PFSK-1 (cell line): Measurements from ENCODE around the gene DYNLL1.

ENCODE experiments used
- FOXP2 ChIP-seq: optimal IDR thresholded peaks from 2 replicates; pipeline ENCODE3; 2011; ENCODE audit warnings: borderline replicate concordance, control low read depth, inconsistent platforms; ENCODE audit not compliant: insufficient read depth; ENCODE audit errors: extremely low read length, extremely low read depth
- POLR2AphosphoS5 ChIP-seq: IDR thresholded peaks from 2 replicates; pipeline ENCODE4 v1.6.1; 2012; ENCODE audit warnings: low read depth, mild to moderate bottlenecking, control low read depth, low read length, moderate library complexity
- SIN3A ChIP-seq: IDR thresholded peaks from 2 replicates; pipeline ENCODE4 v1.6.1; 2012; ENCODE audit warnings: mild to moderate bottlenecking, low read length, moderate library complexity, borderline replicate concordance; ENCODE audit not compliant: insufficient read depth
- TAF1 ChIP-seq: IDR thresholded peaks from 2 replicates; pipeline ENCODE4 v1.6.1; 2012; ENCODE audit warnings: low read length, control low read depth, borderline replicate concordance; ENCODE audit not compliant: insufficient read depth
- TF ChIP-seq, protein P1 (sequence below), 2 experiments: IDR thresholded peaks; 2 replicates each; pipeline versions ENCODE4 v1.6.1 to v1.8.0; 2011 to 2012; ENCODE audit warnings: low read depth in 2 of 2, low read length in 2 of 2, control low read depth in 1 of 2, inconsistent platforms in 1 of 2, mild to moderate bottlenecking in 1 of 2, moderate library complexity in 1 of 2; ENCODE audit not compliant: insufficient read depth in 1 of 2

- TF ChIP-seq POLR2AphosphoS5, result no peak; the same call in 1 of the 2 replicates
- no peak for TF ChIP-seq TAF1
- TF ChIP-seq FOXP2, result no peak
- TF ChIP-seq, protein P1, sequence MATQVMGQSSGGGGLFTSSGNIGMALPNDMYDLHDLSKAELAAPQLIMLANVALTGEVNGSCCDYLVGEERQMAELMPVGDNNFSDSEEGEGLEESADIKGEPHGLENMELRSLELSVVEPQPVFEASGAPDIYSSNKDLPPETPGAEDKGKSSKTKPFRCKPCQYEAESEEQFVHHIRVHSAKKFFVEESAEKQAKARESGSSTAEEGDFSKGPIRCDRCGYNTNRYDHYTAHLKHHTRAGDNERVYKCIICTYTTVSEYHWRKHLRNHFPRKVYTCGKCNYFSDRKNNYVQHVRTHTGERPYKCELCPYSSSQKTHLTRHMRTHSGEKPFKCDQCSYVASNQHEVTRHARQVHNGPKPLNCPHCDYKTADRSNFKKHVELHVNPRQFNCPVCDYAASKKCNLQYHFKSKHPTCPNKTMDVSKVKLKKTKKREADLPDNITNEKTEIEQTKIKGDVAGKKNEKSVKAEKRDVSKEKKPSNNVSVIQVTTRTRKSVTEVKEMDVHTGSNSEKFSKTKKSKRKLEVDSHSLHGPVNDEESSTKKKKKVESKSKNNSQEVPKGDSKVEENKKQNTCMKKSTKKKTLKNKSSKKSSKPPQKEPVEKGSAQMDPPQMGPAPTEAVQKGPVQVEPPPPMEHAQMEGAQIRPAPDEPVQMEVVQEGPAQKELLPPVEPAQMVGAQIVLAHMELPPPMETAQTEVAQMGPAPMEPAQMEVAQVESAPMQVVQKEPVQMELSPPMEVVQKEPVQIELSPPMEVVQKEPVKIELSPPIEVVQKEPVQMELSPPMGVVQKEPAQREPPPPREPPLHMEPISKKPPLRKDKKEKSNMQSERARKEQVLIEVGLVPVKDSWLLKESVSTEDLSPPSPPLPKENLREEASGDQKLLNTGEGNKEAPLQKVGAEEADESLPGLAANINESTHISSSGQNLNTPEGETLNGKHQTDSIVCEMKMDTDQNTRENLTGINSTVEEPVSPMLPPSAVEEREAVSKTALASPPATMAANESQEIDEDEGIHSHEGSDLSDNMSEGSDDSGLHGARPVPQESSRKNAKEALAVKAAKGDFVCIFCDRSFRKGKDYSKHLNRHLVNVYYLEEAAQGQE (IDR thresholded peaks at IDR 0.05; ENCODE audit: insufficient read depth in 1 of 2, low read depth in 2 of 2, low read length in 2 of 2), result no peak
- TF ChIP-seq SIN3A, result no peak
Observed at GRCh38 chr12:120498870-120499515, 3.1 kb downstream of the DYNLL1 start.
